ENCODE data around the gene NOL3.

Gene NOL3

DNA sequence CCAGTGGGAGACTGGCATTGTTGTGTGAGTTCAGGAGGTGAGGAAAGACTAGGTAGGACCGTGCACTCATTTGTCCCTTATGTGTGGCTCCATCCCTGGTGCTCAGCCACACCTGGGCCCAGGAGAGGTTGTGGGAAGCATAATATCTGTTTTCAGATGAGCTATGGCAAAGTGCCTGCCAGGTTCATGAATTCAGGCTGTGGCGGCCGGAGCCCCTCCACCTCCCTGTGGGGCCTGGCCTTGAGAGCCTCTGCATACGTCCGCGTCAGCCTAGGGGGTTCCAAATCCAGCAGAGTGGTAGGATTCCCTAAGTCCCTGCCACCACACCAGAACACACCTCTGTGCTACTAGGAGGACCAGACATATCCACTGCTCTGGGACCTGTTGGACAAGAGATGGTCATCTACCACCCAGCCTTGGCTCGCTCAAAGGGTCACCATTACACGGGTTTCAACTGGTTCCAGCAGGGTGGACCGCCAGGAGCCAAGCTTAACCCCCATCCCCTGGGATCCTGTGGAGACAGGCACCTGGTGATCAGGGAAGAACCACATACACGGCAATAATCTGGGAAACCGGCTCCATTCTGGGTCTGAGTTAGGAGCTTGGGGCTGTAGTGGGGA lies 21.6 kb upstream of the NOL3 start:
- TF ChIP-seq, protein P1, sequence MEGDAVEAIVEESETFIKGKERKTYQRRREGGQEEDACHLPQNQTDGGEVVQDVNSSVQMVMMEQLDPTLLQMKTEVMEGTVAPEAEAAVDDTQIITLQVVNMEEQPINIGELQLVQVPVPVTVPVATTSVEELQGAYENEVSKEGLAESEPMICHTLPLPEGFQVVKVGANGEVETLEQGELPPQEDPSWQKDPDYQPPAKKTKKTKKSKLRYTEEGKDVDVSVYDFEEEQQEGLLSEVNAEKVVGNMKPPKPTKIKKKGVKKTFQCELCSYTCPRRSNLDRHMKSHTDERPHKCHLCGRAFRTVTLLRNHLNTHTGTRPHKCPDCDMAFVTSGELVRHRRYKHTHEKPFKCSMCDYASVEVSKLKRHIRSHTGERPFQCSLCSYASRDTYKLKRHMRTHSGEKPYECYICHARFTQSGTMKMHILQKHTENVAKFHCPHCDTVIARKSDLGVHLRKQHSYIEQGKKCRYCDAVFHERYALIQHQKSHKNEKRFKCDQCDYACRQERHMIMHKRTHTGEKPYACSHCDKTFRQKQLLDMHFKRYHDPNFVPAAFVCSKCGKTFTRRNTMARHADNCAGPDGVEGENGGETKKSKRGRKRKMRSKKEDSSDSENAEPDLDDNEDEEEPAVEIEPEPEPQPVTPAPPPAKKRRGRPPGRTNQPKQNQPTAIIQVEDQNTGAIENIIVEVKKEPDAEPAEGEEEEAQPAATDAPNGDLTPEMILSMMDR (conservative IDR thresholded peaks at IDR 0.05; ENCODE audit: low read depth, low read length) = no peak

DNA sequence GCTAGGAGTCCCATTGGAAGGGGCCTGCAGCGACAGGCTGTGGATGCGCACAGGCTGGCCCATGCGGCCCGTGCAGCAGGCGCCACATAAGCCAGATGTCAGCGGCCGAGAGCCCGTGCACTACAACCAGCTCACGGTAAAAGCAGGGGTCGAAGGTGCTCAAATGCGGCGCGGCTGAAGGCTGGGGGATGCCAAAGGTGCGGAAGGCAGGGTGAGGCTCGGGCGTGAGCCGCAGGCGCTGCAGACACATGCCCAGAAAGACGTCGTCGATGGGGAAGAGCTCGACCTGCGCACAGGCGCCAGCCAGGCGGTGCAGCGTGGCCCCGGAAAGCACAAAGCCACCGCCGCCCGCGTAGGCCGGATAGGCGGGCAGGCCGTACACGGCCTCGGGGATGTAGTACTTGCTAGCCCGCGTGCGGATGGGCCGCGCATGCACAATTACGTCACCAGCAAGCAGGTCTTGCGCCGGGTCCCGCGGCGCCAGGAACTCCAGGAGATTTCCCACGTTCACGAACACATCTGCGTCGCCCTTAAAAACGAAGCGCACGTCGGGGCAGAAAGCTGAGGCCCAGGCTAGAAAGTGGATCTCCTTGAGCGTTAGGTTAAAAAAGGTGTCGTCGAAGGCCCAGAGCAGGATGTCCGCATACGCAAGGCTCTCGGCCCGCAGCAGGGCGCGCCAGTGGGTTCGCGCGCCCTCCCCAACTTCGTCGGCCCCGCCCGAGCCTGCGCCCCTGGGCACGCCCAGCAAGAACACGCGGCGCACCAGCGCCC lies 20.9 kb upstream of the NOL3 start:
- no peak for DNase-seq (ENCODE audit: low read depth)
- TF ChIP-seq, protein P1 (conservative IDR thresholded peaks at IDR 0.05; ENCODE audit: low read depth, low read length) = no peak
- peak overlapping the region; percentile 79 for H3K4me3 ChIP-seq (ENCODE audit: low read depth, low read length)

More for the DNA sequence above, 21.6 kb upstream of the NOL3 start:
- H3K4me3 ChIP-seq (ENCODE audit: low read depth, low read length) = no peak overlapping the region
- DNase-seq (ENCODE audit: low read depth) = no peak

DNA sequence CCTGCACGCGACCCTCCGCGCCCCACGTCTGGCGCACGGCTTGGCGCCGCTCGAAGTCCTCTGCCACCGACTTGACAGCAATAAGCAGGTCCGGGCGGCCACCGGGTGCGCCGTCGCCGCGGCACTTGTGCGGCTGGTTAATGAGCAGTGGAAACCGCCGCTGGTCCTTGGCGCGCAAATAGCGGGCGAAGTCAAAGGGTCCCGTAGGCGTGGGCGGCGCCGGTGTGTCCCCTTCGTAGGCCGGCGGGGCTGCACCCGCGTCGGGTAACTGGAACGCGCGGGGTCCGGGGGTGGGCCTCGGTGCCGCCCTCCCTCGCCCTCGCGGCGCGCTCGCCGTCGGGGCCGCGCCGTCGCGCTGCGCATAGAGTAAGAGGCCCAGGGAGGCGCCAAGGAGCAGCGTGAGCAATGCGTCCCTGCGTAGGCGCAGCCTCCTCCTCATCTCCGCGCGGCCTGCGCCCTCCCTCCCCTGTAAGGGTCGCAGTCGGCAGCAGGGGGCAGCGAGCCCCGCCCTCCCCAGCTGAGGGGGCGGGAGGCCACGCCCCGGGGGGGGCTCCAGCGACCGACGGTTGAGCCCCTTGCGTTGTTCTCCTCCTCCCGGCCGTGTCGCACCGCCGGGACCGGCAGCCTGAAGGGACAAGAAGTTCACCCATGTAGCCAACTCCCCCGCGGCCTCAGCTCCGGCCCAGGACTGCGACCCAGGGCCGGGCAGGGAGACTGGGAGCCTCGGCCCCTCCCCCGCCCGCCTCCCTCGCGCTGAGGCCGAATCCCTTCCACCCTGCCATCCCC lies 20.1 kb upstream of the NOL3 start:
- peak; percentile 84 for DNase-seq (ENCODE audit: low read depth)
- peak overlapping the region; percentile 79 for H3K4me3 ChIP-seq (ENCODE audit: low read depth, low read length)
- TF ChIP-seq, protein P1 (conservative IDR thresholded peaks at IDR 0.05; ENCODE audit: low read depth, low read length) = no peak

DNA sequence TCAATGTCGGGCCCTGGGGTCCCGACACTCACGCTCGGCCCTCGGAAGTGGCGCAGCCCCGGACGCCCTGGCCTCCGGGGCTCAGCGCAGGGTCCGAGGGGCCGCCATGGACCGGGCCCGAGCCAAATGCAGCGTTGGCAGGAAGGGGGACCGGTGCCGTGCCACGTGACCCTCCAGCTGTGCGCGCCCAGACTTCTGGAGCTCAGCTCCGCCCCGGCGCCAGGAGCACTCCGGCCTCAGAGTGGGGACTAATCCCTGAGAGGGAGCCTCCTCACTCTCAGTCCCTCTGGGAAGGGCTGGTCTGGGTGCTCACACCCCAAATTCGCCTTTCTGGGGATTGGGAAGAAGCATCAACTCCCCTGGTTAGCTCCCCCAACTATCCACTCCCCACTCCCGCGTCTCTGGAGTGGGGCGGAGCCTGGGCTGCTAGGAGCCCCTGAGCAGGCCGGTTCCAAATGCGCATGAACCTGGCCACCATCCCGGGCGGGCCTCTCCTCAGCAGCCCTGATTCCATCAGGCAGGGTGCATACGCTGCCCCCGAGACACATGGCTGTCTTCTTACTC lies 19.4 kb upstream of the NOL3 start, which contains the start of gene B3GNT9:
B3GNT9 (minus strand) TSS at position 166 of the 564 bp plus-strand sequence. CDS start 513 bp downstream, outside the sequence.
- TF ChIP-seq, protein P1 (conservative IDR thresholded peaks at IDR 0.05; ENCODE audit: low read depth, low read length) = no peak
- peak within 1 kb of the TSS; percentile 79 for H3K4me3 ChIP-seq (ENCODE audit: low read depth, low read length)
- DNase-seq (ENCODE audit: low read depth) = peak; percentile 79

DNA sequence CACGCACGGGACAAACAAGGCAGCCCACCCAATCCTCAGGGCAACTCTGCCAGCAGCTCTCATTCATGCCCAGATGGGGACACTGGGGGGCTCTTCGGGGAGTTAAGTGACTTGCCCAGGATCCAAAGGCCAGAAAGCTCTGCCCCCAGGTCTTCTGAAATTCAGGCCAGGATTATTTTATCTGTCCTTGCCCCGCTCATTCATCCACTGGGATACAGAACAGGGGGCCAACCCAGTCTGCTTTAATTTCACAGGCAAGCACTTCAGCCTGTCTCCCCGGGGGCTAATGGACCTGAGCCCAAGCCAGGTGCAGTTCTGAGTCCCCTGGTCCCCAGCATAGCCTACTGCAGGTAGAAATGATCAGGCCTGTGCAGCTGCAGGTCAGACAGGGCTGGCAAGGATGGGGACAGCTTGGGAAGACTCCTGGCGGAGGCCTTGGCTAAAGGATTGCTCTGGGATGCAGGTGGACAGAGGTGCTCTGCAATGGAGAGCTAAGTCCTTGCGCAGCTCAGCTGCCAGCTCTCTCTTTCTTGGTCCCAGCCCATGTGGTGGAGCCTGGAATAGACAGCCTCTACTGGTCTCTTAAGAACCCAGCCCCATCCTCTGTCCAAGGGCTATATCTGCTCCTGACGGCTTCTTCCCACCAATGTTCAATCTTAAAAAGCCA lies 18.8 kb upstream of the NOL3 start:
- peak overlapping the region; percentile 79 for H3K4me3 ChIP-seq (ENCODE audit: low read depth, low read length)
- no peak for DNase-seq (ENCODE audit: low read depth)
- TF ChIP-seq, protein P1 (conservative IDR thresholded peaks at IDR 0.05; ENCODE audit: low read depth, low read length) = no peak

DNA sequence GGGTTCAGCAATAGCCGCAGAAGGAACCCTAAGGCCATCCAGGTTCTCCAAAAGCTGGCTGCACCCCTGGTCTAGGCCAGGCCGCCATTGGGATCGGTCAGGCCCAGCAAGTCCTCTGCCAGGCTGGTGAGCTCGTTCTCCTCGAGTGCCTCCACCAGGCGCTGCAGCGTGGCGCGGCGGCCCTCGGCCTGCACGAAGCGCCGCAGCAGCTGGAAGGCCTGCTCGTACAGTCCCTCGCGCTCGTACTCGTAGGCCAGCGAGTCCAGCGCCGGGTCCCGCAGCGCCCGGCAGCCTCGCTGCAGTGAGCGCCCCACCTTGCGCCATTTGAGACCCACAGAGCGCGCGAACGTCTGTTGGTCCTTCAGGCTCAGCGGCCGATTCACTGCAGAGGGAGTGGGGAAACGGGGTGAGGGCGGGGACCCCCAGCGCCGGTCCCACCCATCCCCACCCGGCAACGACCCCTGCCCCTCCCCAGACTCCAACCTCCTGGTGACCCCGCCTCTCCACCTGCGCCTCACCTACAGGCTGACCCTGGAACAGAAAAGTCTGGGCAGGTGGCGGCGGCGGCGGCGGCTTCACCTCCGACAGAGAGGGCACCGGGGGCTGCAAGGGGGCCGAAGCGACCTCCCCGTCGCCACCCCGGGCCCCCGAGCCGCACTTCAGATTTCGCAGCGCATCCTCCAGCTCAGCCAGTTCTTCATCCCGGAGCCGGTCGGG lies 15.6 kb upstream of the NOL3 start:
- TF ChIP-seq, protein P1 (conservative IDR thresholded peaks at IDR 0.05; ENCODE audit: low read depth, low read length) = no peak
- DNase-seq (ENCODE audit: low read depth) = no peak
- peak overlapping the region; percentile 28 for H3K4me3 ChIP-seq (ENCODE audit: low read depth, low read length)

Measured in choroid plexus epithelial cell (primary cell).